Smooth muscle cell (in vitro differentiated cells): ENCODE results near the gene DENND6A. TPM values are rescaled to one million over a fixed set of nuclear protein-coding genes. Genes with fewer than 3 reads are reported as not detected.
"Not testable (repeated sequence)": the region's sequence is repeated elsewhere in the genome, so short reads cannot be mapped to it uniquely, and the experiment has no call there.

Experiments used
- DNase-seq: peaks from one replicate; lab custom pipeline; 2025; ENCODE audit not compliant: unreplicated experiment; lab: John Stamatoyannopoulos, UW
- H2AFZ ChIP-seq: fragments of 200-600 bp; sonication (generic); 2 replicates; pipeline ENCODE4 v1.6.0; 2016; ENCODE audit warnings: antibody characterized with exemption, low read depth, mild to moderate bottlenecking
- H3F3A ChIP-seq: fragments of 200-600 bp; sonication (generic); 2 replicates; pipeline ENCODE4 v1.6.0; 2017; ENCODE audit warnings: antibody characterized with exemption, low read depth
- H3K27ac ChIP-seq: fragments of 200-600 bp; sonication (generic); 2 replicates; pipeline ENCODE4 v1.5.1; 2016; ENCODE audit warnings: low read depth, mild to moderate bottlenecking
- H3K27me3 ChIP-seq: fragments of 200-600 bp; sonication (generic); 2 replicates; pipeline ENCODE4 v1.6.1; 2016; ENCODE audit warnings: low read depth, mild to moderate bottlenecking
- H3K36me3 ChIP-seq: fragments of 200-600 bp; sonication (generic); 2 replicates; pipeline ENCODE4 v1.5.1; 2016; ENCODE audit warnings: low read depth
- H3K4me1 ChIP-seq: fragments of 200-600 bp; sonication (generic); 2 replicates; pipeline ENCODE4 v1.5.1; 2016; ENCODE audit warnings: low read depth
- H3K4me2 ChIP-seq: fragments of 200-600 bp; sonication (generic); 2 replicates; pipeline ENCODE4 v1.6.0; 2016; ENCODE audit warnings: mild to moderate bottlenecking
- H3K4me3 ChIP-seq: fragments of 200-600 bp; sonication (generic); 2 replicates; pipeline ENCODE4 v1.5.1; 2016; ENCODE audit warnings: mild to moderate bottlenecking
- H3K79me2 ChIP-seq: fragments of 200-600 bp; sonication (generic); 2 replicates; pipeline ENCODE4 v1.6.0; 2016; ENCODE audit warnings: low read depth, mild to moderate bottlenecking
- H3K9ac ChIP-seq: fragments of 200-600 bp; sonication (generic); 2 replicates; pipeline ENCODE4 v1.6.0; 2016; ENCODE audit warnings: low read depth
- H3K9me3 ChIP-seq: fragments of 200-600 bp; sonication (generic); replicated peaks from 2 replicates; pipeline ENCODE4 v1.5.1; 2016; ENCODE audit warnings: low read depth
- H4K20me1 ChIP-seq: fragments of 200-600 bp; sonication (generic); 2 replicates; pipeline ENCODE4 v1.6.0; 2016; ENCODE audit warnings: low read depth
- WGBS: methylation state at CpG from one replicate; pipeline ENCODE4 v1.1.7; 2016; ENCODE audit warnings: low lambda C conversion rate; 5-methylcytosine and 5-hydroxymethylcytosine counted together
- polyA plus RNA-seq: library from polyadenylated mRNA; unstranded; fragments of >200 nt; fragmentation: Nextera tagmentation; extraction: Ambion mirVana; gene quantifications from 2 replicates; pipeline ENCODE4 v1.2.1, GENCODE V29; 2016
- total RNA-seq: library from RNA; depleted of rRNA; stranded (reverse); fragments of >200 nt; gene quantifications from 2 replicates; pipeline ENCODE4 v1.2.3, GENCODE V29; 2014
- TF ChIP-seq, protein P1 (sequence below): fragments of 200-600 bp; sonication (generic); IDR thresholded peaks from 2 replicates; pipeline ENCODE4 v1.5.1; 2017; ENCODE audit warnings: borderline replicate concordance, mild to moderate bottlenecking, antibody characterized with exemption; ENCODE audit not compliant: insufficient read depth, poor library complexity, severe bottlenecking

Gene DENND6A
- total and polyA plus RNA-seq, 2 experiments from 2014 or later: 8.4 to 27.1 TPM

DNA sequence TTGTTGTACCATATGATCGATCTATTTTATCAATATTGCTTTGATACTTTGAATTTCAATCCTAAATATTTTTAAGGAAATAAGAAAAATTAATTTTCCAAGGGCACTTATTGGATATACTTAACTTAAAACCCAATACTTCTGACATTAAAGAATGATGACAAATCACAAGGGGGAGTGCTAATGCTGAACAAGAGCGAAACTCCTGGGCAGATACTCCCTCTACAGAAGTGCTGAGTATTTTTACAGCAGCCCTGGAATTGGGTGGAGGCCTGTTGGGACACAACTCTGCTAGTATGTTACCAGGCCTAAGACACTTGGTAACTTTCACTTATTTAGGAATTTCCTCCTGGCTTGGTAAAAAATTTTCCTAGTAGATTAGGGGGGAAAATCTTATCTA lies 46.2 kb downstream of the DENND6A start:
- H3K4me1 ChIP-seq: no peaks in the 10 kb centered on the region
- H3F3A ChIP-seq: no peaks in the 10 kb centered on the region
- TF ChIP-seq, protein P1, sequence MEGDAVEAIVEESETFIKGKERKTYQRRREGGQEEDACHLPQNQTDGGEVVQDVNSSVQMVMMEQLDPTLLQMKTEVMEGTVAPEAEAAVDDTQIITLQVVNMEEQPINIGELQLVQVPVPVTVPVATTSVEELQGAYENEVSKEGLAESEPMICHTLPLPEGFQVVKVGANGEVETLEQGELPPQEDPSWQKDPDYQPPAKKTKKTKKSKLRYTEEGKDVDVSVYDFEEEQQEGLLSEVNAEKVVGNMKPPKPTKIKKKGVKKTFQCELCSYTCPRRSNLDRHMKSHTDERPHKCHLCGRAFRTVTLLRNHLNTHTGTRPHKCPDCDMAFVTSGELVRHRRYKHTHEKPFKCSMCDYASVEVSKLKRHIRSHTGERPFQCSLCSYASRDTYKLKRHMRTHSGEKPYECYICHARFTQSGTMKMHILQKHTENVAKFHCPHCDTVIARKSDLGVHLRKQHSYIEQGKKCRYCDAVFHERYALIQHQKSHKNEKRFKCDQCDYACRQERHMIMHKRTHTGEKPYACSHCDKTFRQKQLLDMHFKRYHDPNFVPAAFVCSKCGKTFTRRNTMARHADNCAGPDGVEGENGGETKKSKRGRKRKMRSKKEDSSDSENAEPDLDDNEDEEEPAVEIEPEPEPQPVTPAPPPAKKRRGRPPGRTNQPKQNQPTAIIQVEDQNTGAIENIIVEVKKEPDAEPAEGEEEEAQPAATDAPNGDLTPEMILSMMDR: peak; percentile 3
- H3K9me3 ChIP-seq: no peaks in the 10 kb centered on the region
- no peak overlapping the region for H3K4me3 ChIP-seq
- H3K4me2 ChIP-seq: no peak overlapping the region
- no peak overlapping the region for H3K27ac ChIP-seq
- H3K36me3 ChIP-seq: no peaks in the 10 kb centered on the region
- H3K27me3 ChIP-seq: no peaks in the 10 kb centered on the region
- WGBS: 92% methylated on average over 2 of the region's 2 CpGs
- no peak overlapping the region for H3K9ac ChIP-seq
- peaks cover 6% of the 10 kb centered on the region for H3K79me2 ChIP-seq
- no peak overlapping the region for H2AFZ ChIP-seq
- H4K20me1 ChIP-seq: peaks cover 3% of the 10 kb centered on the region
- DNase-seq: no peak

DNA sequence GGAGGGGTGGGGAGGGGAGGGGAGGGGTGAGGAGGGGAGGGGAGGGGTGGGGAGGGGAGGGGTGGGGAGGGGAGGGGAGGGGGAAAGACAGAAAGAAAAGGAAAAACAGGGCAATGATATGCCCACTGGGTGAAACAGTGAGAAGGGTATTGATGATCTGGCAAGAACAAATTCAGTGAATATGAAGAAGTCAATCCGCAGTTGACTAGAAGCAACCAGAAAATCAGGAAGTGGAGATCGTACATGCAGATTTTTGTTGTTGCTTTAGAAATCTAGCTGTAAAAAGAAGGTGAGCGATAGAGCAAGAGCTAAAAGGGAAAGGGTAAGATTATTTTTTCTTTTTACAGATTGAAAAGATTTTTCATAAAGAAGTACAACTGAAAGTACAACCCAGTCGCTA lies 48.1 kb downstream of the DENND6A start:
- WGBS: 94% methylated on average over 4 of the region's 4 CpGs
- Histone ChIP-seq H3K36me3 (no peaks in the 10 kb centered on the region), H2AFZ (no peak overlapping the region), H3K4me1 (no peaks in the 10 kb centered on the region), H3K79me2 (peaks cover 4% of the 10 kb centered on the region), H4K20me1 (peaks cover 3% of the 10 kb centered on the region), H3K4me2 (no peak overlapping the region), H3K9me3 (no peaks in the 10 kb centered on the region), H3K27me3 (no peaks in the 10 kb centered on the region), H3K27ac (no peak overlapping the region), H3F3A (no peaks in the 10 kb centered on the region), H3K4me3 (no peak overlapping the region), H3K9ac (no peak overlapping the region)
- TF ChIP-seq, protein P1: no peak
- no peak for DNase-seq

DNA sequence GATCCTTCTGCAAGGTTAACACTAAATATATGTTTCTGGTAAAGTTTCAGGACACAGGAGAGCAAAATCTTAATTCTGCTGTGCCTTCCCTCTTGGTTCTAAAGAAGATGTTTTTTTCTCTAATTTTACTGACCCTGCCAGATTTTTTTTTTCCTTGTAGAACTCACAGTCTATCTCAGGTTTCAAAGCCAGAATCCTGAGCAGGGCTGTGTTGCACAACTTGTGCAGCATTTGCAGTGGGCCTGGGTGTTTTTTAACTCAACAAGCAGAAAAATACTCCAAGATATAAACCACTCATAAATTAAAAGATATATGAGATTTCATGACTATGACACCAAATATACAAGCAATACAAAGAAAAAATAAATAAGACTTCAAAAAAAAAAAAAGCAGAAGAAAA lies 55.5 kb downstream of the DENND6A start:
- H2AFZ ChIP-seq: no peak overlapping the region
- no peak overlapping the region for H3K4me3 ChIP-seq
- TF ChIP-seq, protein P1: no peak
- H3K27me3 ChIP-seq: no peaks in the 10 kb centered on the region
- no peak overlapping the region for H3K27ac ChIP-seq
- no peak for DNase-seq
- no peaks in the 10 kb centered on the region for H3F3A ChIP-seq
- no peaks in the 10 kb centered on the region for H3K4me1 ChIP-seq
- no peaks in the 10 kb centered on the region for H3K79me2 ChIP-seq
- no peaks in the 10 kb centered on the region for H3K9me3 ChIP-seq
- no peak overlapping the region for H3K4me2 ChIP-seq
- peaks cover 20% of the 10 kb centered on the region for H3K36me3 ChIP-seq
- H3K9ac ChIP-seq: no peak overlapping the region
- H4K20me1 ChIP-seq: no peaks in the 10 kb centered on the region

DNA sequence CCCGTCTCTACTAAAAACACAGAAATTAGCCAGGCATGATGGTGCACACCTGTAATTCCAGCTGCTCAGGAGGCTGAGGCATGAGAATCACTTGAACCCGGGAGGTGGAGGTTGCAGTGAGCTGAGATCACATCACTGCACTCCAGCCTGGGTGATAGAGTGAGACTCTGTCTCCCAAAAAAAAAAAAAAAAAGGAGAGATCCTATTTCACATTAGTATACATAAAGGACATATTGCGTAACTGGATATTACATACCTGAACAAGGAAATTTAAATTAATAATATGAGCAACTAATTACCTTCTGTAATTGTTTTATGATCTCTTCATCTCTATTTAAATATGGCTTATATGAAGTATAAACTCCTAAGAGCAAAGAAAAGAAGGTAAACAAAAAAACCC lies 58.6 kb downstream of the DENND6A start:
- WGBS: 98% methylated on average over 3 of the region's 3 CpGs
- not testable (repeated sequence) for H4K20me1 ChIP-seq, H3K4me2 ChIP-seq, H3K27me3 ChIP-seq, H3K9me3 ChIP-seq, H3K79me2 ChIP-seq, H3K4me3 ChIP-seq, H3K4me1 ChIP-seq, H3K27ac ChIP-seq, DNase-seq, H3F3A ChIP-seq, H2AFZ ChIP-seq, H3K9ac ChIP-seq
- H3K36me3 ChIP-seq: peaks cover 29% of the 10 kb centered on the region
